ENCODE results near the gene PRKCD.

PRKCD gene

GRCh38 chr3:53232641-53233377 is 71.8 kb downstream of the PRKCD start:
- DNase-seq (ENCODE audit: low read depth): no peak

GRCh38 chr3:53234130-53234840 is 73.3 kb downstream of the PRKCD start:
- DNase-seq (ENCODE audit: low read depth): no peak

GRCh38 chr3:53234841-53235232 is 73.8 kb downstream of the PRKCD start:
- no peak for DNase-seq (ENCODE audit: low read depth)

GRCh38 chr3:53235545-53235944 is 74.5 kb downstream of the PRKCD start:
- DNase-seq (ENCODE audit: low read depth): no peak

GRCh38 chr3:53236112-53236841 is 75.3 kb downstream of the PRKCD start:
- no peak for DNase-seq (ENCODE audit: low read depth)

- DNase-seq (ENCODE audit: low read depth): no peak
Measured at GRCh38 chr3:53238051-53238850, 77.2 kb downstream of the PRKCD start.

GRCh38 chr3:53238886-53239285 is 77.9 kb downstream of the PRKCD start:
- no peak for DNase-seq (ENCODE audit: low read depth)

GRCh38 chr3:53239800-53240199 is 78.8 kb downstream of the PRKCD start:
- DNase-seq (ENCODE audit: low read depth): no peak

GRCh38 chr3:53240989-53241972 is 80.3 kb downstream of the PRKCD start:
- DNase-seq (ENCODE audit: low read depth): no peak

GRCh38 chr3:53242155-53242554 is 81.1 kb downstream of the PRKCD start:
- no peak for DNase-seq (ENCODE audit: low read depth)

Measured in T follicular helper cell (primary cell).